ENCODE measurements around the gene CALR. TPM values are rescaled to one million over a fixed set of nuclear protein-coding genes. Genes with fewer than 3 reads are reported as not detected.
"Not testable (repeated sequence)": the region's sequence is repeated elsewhere in the genome, so short reads cannot be mapped to it uniquely, and the experiment has no call there.

Gene CALR
- total and polyA plus RNA-seq, 2 donors (not counting 3 experiments of a cell fraction or from before 2014, with no cell fraction given): 1,135 to 1,636 TPM

- DNase-seq (ENCODE audit: low read depth, low spot score) (no peak), FAIRE-seq (no peak)
- Histone ChIP-seq H3K79me2 (ENCODE audit: control insufficient read depth, insufficient read depth, low read length) (no peaks in the 10 kb centered on the region), H3K9me3 (replicated peaks; ENCODE audit: control insufficient read depth, insufficient read depth, low read length) (no peaks in the 10 kb centered on the region), H3K4me1 (ENCODE audit: control insufficient read depth, extremely low read depth, insufficient read depth, low read length) (no peaks in the 10 kb centered on the region), H3K27ac (ENCODE audit: insufficient read depth, low read depth, low read length) (no peak overlapping the region), H3K9me1 (replicated peaks; ENCODE audit: control insufficient read depth, extremely low read depth, insufficient read depth, low read length) (no peaks in the 10 kb centered on the region), H4K20me1 (replicated peaks; ENCODE audit: control insufficient read depth, extremely low read depth, insufficient read depth, low read length) (no peaks in the 10 kb centered on the region), H3K4me3 (replicated peaks in 1 of 3; ENCODE audit: insufficient read depth in 1 of 3, low read depth in 1 of 3, low read length in 3 of 3) (no peak overlapping the region), H3K9ac (replicated peaks; ENCODE audit: extremely low read depth, insufficient read depth, low read length) (no peak overlapping the region), H3K4me2 (ENCODE audit: insufficient read depth, low read length) (no peak overlapping the region), H2AFZ (ENCODE audit: low read depth, low read length) (no peak overlapping the region), H3K36me3 (ENCODE audit: control insufficient read depth in 2 of 2, extremely low read depth in 1 of 2, insufficient read depth in 2 of 2, low read length in 2 of 2) (no peaks in the 10 kb centered on the region), H3K27me3 (ENCODE audit: control insufficient read depth in 2 of 2, insufficient read depth in 2 of 2, low read length in 2 of 2) (no peaks in the 10 kb centered on the region)
- dilution Hi-C loops (cut with MboI; ENCODE audit: extremely low pct_ligation_motif_present, low sequenced_read_pairs) (no loop called here), intact Hi-C loops (cut with micrococcal nuclease) (loop anchor here (5.0 kb wide), 1 partner anchor 177 kb away; the partner anchor contains the start of genes IER2 and STX10)
- TF ChIP-seq EZH2 (IDR thresholded peaks at IDR 0.05; ENCODE audit: borderline replicate concordance, low read depth, low read length, severe bottlenecking): no peak
- TF ChIP-seq GATA2 (IDR thresholded peaks at IDR 0.05; ENCODE audit: insufficient read depth, insufficient read length, low read depth, low read length): no peak
- no peak for TF ChIP-seq POLR2AphosphoS5 (IDR thresholded peaks at IDR 0.05; ENCODE audit: insufficient read depth, low read depth, low read length)
- no peak for TF ChIP-seq MYC (IDR thresholded peaks at IDR 0.05; ENCODE audit: low read depth, low read length)
- no peak for TF ChIP-seq POLR2A (IDR thresholded peaks at IDR 0.05; ENCODE audit: low read depth, low read length)
- no peak for TF ChIP-seq JUN (IDR thresholded peaks at IDR 0.05; ENCODE audit: borderline replicate concordance, insufficient read depth, insufficient read length, low read depth)
- TF ChIP-seq, protein P1, sequence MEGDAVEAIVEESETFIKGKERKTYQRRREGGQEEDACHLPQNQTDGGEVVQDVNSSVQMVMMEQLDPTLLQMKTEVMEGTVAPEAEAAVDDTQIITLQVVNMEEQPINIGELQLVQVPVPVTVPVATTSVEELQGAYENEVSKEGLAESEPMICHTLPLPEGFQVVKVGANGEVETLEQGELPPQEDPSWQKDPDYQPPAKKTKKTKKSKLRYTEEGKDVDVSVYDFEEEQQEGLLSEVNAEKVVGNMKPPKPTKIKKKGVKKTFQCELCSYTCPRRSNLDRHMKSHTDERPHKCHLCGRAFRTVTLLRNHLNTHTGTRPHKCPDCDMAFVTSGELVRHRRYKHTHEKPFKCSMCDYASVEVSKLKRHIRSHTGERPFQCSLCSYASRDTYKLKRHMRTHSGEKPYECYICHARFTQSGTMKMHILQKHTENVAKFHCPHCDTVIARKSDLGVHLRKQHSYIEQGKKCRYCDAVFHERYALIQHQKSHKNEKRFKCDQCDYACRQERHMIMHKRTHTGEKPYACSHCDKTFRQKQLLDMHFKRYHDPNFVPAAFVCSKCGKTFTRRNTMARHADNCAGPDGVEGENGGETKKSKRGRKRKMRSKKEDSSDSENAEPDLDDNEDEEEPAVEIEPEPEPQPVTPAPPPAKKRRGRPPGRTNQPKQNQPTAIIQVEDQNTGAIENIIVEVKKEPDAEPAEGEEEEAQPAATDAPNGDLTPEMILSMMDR (IDR thresholded peaks at IDR 0.05; ENCODE audit: extremely low read depth in 1 of 2, insufficient read depth in 1 of 2, low read depth in 1 of 2, low read length in 2 of 2): no peak
- TF ChIP-seq, protein P2, sequence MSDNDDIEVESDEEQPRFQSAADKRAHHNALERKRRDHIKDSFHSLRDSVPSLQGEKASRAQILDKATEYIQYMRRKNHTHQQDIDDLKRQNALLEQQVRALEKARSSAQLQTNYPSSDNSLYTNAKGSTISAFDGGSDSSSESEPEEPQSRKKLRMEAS (IDR thresholded peaks at IDR 0.05; ENCODE audit: insufficient read depth, insufficient read length): no peak
- TF ChIP-seq FOS (IDR thresholded peaks at IDR 0.05; ENCODE audit: borderline replicate concordance, insufficient read depth, low read length): no peak
- POLR2A ChIA-PET: no interaction called here
- CTCF ChIA-PET: interaction anchor here (0.9 to 13.4 kb wide), 5 partner anchors 9 to 118 kb away, joined by 3 to 543 read pairs (median 76); no protein-coding TSS in a partner anchor
- BruUV-seq (replicated peaks): no TSS peak
Measured at GRCh38 chr19:12975221-12975741, 36.9 kb downstream of the CALR start.

- dilution Hi-C loops (cut with MboI; ENCODE audit: extremely low pct_ligation_motif_present, low sequenced_read_pairs); H3K9ac ChIP-seq (replicated peaks; ENCODE audit: extremely low read depth, insufficient read depth, low read length); H3K4me3 ChIP-seq (replicated peaks in 1 of 3; ENCODE audit: insufficient read depth in 1 of 3, low read depth in 1 of 3, low read length in 3 of 3); DNase-seq (ENCODE audit: low read depth, low spot score); H3K27me3 ChIP-seq (ENCODE audit: control insufficient read depth in 2 of 2, insufficient read depth in 2 of 2, low read length in 2 of 2); H3K4me2 ChIP-seq (ENCODE audit: insufficient read depth, low read length); H3K9me1 ChIP-seq (replicated peaks; ENCODE audit: control insufficient read depth, extremely low read depth, insufficient read depth, low read length); H3K36me3 ChIP-seq (ENCODE audit: control insufficient read depth in 2 of 2, extremely low read depth in 1 of 2, insufficient read depth in 2 of 2, low read length in 2 of 2); H2AFZ ChIP-seq (ENCODE audit: low read depth, low read length); FAIRE-seq; H3K27ac ChIP-seq (ENCODE audit: insufficient read depth, low read depth, low read length); H3K79me2 ChIP-seq (ENCODE audit: control insufficient read depth, insufficient read depth, low read length); H4K20me1 ChIP-seq (replicated peaks; ENCODE audit: control insufficient read depth, extremely low read depth, insufficient read depth, low read length); H3K4me1 ChIP-seq (ENCODE audit: control insufficient read depth, extremely low read depth, insufficient read depth, low read length); BruUV-seq (replicated peaks); H3K9me3 ChIP-seq (replicated peaks; ENCODE audit: control insufficient read depth, insufficient read depth, low read length): not testable (repeated sequence)
- intact Hi-C loops (cut with micrococcal nuclease): loop anchor here (5.0 kb wide), 1 partner anchor 176 kb away; the partner anchor contains the start of genes IER2 and STX10
- ChIA-PET CTCF (interaction anchor here (0.6 to 13.4 kb wide), 14 partner anchors 9 to 614 kb away, joined by 3 to 543 read pairs (median 23); no protein-coding TSS in a partner anchor), POLR2A (interaction anchor here (0.8 kb wide), 1 partner anchor 118 kb away, joined by 5 read pairs; no protein-coding TSS in a partner anchor)
Measured at GRCh38 chr19:12976109-12976508, 37.7 kb downstream of the CALR start.

Measured in endothelial cell of umbilical vein (primary cell).